RWPE1 (cell line): Measurements from ENCODE around the gene UBE2U.

Experiments
- CTCF ChIA-PET: fragments of 350-600 bp; sonication (Branson Sonifier 250); formaldehyde crosslinking; extraction: SDS; loops from one replicate; lab custom pipeline; 2021; lab: Yijun Ruan, JAX
- POLR2A ChIA-PET: fragments of 400-600 bp; formaldehyde crosslinking; extraction: SDS; loops from one replicate; lab custom pipeline; 2020; ENCODE audit warnings: antibody characterized with exemption; ENCODE audit not compliant: low non-redundant PET; lab: Yijun Ruan, JAX
- DNase-seq: peaks from one replicate; pipeline ENCODE4 v3.0.0; 2012; ENCODE audit warnings: low spot score
- H3K27ac ChIP-seq: fragments of 450-650 bp; 2 replicates; pipeline ENCODE4 v1.5.1; 2017
- TF ChIP-seq, protein P1 (sequence below): fragments of 450-650 bp; conservative IDR thresholded peaks from 2 replicates; pipeline ENCODE4 v1.5.1; 2017; ENCODE audit warnings: low read depth, mild to moderate bottlenecking

Gene UBE2U

GRCh38 chr1:64265141-64265540 is 61.7 kb downstream of the UBE2U start:
- DNase-seq, result no peak
- TF ChIP-seq, protein P1, sequence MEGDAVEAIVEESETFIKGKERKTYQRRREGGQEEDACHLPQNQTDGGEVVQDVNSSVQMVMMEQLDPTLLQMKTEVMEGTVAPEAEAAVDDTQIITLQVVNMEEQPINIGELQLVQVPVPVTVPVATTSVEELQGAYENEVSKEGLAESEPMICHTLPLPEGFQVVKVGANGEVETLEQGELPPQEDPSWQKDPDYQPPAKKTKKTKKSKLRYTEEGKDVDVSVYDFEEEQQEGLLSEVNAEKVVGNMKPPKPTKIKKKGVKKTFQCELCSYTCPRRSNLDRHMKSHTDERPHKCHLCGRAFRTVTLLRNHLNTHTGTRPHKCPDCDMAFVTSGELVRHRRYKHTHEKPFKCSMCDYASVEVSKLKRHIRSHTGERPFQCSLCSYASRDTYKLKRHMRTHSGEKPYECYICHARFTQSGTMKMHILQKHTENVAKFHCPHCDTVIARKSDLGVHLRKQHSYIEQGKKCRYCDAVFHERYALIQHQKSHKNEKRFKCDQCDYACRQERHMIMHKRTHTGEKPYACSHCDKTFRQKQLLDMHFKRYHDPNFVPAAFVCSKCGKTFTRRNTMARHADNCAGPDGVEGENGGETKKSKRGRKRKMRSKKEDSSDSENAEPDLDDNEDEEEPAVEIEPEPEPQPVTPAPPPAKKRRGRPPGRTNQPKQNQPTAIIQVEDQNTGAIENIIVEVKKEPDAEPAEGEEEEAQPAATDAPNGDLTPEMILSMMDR, result no peak
- H3K27ac ChIP-seq, result no peak overlapping the region
- ChIA-PET POLR2A (no interaction called here), CTCF (interaction anchor here (0.6 kb wide), 2 partner anchors 141 to 1497 kb away, joined by 3 to 4 read pairs; no protein-coding TSS in a partner anchor)

DNA sequence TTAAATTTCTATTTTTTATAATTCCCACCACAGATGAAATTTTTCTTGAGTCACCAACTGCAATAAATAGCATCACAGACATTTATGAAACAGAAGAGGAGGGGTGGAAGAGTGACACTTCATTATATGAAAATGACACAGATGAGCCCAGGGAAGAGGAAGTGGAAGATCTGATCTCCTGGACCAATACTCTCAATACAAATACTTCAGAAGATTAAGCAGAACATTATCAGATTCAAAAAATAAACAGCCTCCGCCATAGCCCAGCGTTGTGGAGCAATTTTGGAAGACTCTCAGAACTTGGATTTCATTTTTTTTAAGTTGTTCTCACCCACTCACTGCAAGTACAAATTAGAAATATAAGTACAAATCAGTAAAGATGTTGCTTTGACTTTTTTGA is 63.6 kb downstream of the UBE2U start:
- CTCF ChIA-PET, result no interaction called here
- no peak for DNase-seq
- TF ChIP-seq, protein P1, result no peak
- no peak overlapping the region for H3K27ac ChIP-seq
- POLR2A ChIA-PET, result no interaction called here

- TF ChIP-seq, protein P1, result peak; percentile 69
- POLR2A ChIA-PET, result no interaction called here
- peak; percentile 53 for DNase-seq
- CTCF ChIA-PET, result interaction anchor here (0.6 to 1.2 kb wide), 6 partner anchors 41 to 555 kb away, joined by 3 to 4 read pairs (median 3); no protein-coding TSS in a partner anchor
- H3K27ac ChIP-seq, result no peak overlapping the region
Observed at GRCh38 chr1:64268653-64269557, 65.5 kb downstream of the UBE2U start.

GRCh38 chr1:64269558-64269884 is 66.1 kb downstream of the UBE2U start:
- CTCF ChIA-PET, result interaction anchor here (1.2 kb wide), 2 partner anchors 224 to 402 kb away, joined by 3 to 4 read pairs; no protein-coding TSS in a partner anchor
- POLR2A ChIA-PET, result no interaction called here

DNA sequence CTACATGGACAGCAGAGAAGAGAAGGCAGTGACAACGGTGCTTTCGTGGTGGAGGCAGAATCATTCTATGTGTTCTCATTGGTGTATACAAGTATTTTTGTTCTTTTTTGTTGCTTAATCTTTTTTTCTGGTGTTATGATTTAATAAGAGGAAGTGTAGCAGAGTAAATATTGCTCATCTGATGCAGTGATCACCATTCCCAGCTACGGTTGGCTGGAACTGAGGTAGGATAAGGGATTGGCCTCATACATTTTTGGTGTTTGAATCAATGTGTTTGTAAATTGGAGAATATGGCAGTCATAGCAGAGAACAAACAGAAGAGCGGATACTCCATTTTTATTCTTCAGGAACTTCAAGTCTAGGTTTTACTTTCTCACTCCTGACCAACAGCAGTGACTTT is 76.6 kb downstream of the UBE2U start:
- ChIA-PET POLR2A (no interaction called here), CTCF (no interaction called here)
- TF ChIP-seq, protein P1, result no peak
- DNase-seq, result no peak
- no peak overlapping the region for H3K27ac ChIP-seq

More at GRCh38 chr1:64269558-64269884, 66.1 kb downstream of the UBE2U start:
- DNase-seq, result no peak
- TF ChIP-seq, protein P1, result no peak
- H3K27ac ChIP-seq, result no peak overlapping the region

- CTCF ChIA-PET, result interaction anchor here (0.6 kb wide), 1 partner anchor 250 kb away, joined by 3 read pairs; no protein-coding TSS in a partner anchor
- TF ChIP-seq, protein P1, result no peak
- no peak for DNase-seq
- H3K27ac ChIP-seq, result no peak overlapping the region
- POLR2A ChIA-PET, result no interaction called here
Observed at GRCh38 chr1:64282351-64282750, 78.9 kb downstream of the UBE2U start.
